SK-MEL-5 (cell line): ENCODE measurements around the gene ACKR2. TPM values are rescaled to one million over a fixed set of nuclear protein-coding genes. Genes with fewer than 3 reads are reported as not detected.
"Not testable (repeated sequence)": the region's sequence is repeated elsewhere in the genome, so short reads cannot be mapped to it uniquely, and the experiment has no call there.

Source experiments
- DNase-seq: peaks from one replicate; pipeline ENCODE4 v3.0.0-alpha.2; 2016; ENCODE audit warnings: low read depth, low spot score
- in situ Hi-C: cut with HindIII; loops from 2 replicates; pipeline ENCODE4 v1.10.0; 2016; ENCODE audit warnings: low sequenced_read_pairs, high pct_unique_total_duplicates, low pct_unique_long_range_greater_than_20kb
- total RNA-seq: library from RNA; depleted of rRNA; stranded (reverse); fragments of >200 nt; shearing (Covaris generic); gene quantifications from 2 replicates; pipeline ENCODE4 v1.2.3, GENCODE V29; 2014

The ACKR2 gene
- total RNA-seq, 1 experiment from 2014 or later: not detected

DNA sequence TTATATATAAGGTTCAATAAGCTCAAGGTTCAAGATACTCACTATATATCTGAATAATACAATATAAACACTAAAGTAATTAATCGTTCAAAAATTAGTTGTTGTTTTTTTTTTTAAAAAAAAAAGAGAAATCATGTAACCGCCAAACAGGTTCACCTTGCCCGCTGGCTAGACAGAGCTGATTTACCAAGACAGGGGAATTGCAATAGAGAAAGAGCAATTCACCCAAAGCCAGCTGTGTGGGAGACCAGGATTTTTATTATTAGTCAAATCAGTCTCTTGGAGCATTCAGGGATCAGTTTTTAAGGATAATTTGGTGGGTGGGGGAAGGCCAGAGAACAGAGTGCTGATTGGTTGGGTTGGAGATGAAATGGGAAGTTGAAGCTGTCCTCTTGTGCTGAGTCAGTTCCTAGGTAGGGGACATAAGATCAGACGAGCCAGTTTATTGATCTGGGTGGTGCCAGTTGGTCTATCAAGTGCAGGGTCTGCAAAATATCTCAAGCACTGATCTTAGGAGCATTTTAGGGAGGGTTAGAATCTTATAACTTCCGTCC, 12.8 kb upstream of the ACKR2 start:
- DNase-seq: no peak

DNA sequence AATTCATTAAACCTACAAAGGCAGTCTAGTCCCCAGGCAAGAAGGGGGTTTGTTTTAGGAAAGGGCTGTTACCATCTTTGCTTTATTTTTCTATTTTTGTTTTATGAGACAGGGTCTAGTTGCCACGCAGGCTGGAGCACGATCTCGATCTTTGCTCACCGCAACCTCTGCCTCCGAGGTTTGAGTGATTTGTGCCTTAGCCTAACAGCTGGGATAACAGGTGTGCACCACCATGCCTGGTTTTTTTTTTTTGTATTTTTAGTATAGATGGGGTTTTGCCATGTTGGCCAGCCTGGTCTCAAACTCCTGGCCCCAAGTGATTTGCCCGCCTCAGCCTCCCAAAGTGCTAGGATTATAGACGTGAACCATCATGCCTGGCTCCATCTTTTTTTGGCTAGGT, 9.9 kb upstream of the ACKR2 start:
- no peak for DNase-seq
- in situ Hi-C loops: no loop called here

More for the DNA sequence above, 12.8 kb upstream of the ACKR2 start:
- in situ Hi-C loops: no loop called here

DNA sequence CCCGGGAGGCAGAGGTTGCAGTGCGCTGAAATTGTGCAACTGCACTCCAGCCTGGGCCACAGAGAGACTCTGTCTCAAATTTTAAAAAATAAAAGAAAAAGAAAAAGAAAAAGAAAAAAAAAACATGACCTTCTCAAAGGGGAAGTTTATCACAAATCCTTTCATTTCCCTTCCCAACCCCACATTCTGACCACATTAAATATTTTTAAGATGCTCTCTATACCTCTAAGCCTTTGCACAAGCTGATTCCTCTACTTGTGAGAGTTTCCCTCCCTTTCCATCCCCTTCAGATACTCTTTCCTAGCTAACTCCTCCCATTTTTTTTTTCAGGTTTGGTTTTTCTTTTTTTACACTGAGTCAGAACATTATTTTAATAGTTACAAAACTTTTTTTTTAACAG, 9.0 kb upstream of the ACKR2 start:
- in situ Hi-C loops: no loop called here
- no peak for DNase-seq

DNA sequence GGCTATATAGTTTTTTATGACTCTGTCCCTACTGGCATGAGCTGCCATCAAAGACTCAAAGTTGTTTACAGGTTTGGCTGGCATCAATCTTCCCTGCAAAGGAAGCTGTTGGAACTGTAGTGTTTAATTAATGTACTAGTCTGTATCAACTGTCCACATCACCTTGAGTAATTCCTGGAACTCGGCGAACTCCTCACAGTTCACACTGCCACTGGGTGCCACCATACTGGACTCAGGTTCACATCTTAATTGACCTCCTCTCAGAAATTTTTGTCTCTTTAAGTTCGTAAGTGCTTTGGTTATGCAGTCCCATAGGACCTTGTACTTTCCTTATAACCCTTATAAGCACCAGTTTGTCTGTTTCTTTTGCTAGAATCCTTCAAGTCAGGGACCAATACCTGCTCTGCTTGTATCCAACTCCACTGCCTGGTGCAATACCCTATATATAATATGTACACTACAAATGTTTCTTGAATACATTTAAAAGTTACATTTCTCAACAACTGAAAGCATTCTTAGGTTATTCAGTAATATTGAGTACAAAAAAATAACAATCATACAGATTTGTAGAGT, 8.1 kb upstream of the ACKR2 start:
- no peak for DNase-seq

DNA sequence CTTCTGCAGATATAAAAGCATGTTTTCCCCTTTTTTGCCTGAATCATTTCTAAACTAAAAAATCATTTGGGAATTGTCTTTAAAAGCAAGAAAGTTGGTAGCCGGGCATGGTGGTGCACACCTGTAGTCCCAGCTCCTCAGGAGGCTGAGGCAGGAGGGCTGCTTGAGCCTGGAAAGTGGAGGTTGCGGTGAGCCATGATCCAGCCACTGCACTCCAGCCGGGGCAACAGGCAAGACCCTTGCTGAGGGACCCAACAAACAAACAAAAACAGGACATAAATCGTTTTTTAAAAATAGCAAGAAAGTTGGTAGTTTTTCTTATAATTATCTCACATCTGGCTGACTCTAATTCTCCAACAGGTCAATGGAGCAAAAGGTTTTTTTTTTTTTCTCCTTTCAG, 7.5 kb upstream of the ACKR2 start:
- in situ Hi-C loops: no loop called here
- no peak for DNase-seq

More for the DNA sequence above, 8.1 kb upstream of the ACKR2 start:
- in situ Hi-C loops: no loop called here

DNA sequence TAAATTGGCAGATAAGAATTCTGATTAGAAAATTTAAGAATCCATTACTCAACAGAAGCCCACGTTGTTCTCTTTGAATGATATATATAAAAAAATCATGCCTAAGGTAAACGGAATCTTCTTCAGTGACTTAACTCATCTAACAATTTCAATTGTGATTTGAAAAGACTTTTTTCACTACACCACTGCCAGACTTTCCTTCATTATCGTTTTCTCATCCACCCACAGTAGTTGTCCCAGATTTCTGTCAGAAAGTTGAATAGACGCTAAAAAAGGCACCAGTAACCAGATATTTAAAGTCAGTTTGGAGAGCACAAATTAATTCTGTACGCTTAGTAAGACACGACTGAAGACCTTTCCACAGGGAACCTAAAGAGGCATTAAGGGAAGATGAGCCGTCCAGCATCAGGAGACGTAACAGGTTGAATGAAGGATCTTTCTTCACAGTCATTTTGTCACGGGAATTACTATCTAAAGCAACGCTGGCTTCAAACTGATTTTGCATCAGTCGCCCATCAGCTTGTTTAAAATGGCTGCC, 6.3 kb upstream of the ACKR2 start:
- DNase-seq: no peak
- in situ Hi-C loops: no loop called here

DNA sequence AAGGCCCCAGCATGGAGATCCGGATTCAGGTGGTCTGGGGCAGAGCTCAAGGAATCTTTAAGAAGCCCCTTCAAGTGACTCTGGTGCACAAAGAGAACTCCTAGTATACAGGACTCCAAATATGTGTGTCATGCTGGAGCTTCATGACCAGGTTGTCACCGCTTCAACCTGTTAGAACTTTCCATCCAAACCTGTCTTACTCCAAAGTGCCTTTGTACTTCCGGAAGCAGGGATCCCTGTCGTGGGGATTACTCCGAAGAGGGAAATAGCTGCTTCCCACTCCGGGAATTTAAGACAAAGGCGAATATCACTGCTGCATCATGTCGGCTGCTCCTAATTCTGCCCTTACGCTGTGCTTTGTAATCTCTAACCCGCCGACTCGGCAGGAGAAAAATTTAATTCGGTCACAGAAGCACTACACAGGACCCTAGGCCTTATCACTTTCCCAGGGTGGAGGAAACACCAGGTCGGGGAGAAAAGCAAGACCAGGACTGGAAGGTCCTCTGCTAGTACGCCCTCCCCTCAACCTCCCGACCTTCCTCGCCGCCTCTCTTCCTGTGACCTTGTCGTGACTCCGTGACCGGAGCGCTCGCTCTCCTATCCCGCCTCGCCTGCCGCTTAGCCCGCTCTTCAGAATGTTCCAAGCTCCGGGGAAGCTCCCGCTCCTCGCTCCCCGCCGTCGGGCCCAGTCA, 5.7 kb upstream of the ACKR2 start:
- peak; percentile 19 for DNase-seq

DNA sequence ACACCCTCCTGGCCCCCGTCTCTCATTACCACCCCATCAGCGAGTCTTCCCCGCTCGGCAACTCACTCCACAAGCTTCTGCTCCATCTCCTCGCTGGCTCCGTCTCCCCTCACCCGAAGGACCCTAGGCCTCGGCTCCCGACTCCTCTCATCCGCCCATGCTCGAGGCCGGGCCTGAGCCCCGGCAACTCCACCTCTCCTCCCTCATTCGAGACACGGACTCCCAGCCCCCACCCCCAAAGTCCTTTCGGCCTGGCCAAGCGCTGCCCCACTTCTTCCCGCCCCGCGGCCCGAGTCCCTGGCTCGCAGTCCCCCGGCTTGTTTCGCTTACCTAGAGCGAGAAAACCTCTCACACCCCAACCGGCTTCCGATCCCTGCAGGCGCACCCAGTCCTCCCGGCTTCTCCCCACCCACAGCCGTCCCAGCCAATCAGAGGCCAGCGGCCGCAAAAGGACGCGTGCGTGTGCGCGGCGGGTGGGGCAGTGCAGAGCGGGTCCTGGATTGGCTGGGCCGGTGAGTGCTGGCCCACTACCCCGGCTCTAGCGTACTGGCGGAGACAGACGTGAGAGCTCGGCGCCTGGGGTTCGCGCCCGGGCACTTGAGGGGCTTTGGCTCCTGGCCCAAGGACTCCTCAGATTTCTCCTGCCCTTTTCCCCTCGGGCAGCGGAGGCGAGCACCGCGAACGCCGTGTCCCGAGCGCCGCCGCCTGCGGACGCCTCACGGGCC, 5.0 kb upstream of the ACKR2 start, which contains the start of gene HIGD1A:
Gene HIGD1A, minus strand, starts transcription at position 385 of the 725 bp plus-strand sequence. CDS start 10,237 bp downstream, outside the sequence.
- peak; percentile 95 for DNase-seq
- in situ Hi-C loops: no loop called here

More for the DNA sequence above, 5.7 kb upstream of the ACKR2 start:
- in situ Hi-C loops: no loop called here

DNA sequence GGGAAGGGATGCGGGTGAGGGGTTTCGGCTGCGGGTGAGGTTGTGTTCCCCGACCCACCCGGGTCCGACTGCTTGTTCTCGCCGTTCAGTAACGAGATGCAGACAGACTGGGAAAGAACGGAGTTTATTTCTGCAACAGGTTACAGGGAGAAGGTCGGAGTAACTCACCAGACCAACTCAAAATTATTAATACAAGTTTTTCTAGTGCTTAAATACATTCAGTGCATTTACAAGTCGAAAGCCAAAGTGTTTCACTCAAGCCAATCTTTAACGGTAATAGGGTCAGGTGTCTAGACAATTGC, 4.5 kb upstream of the ACKR2 start:
- DNase-seq: no peak
- in situ Hi-C loops: no loop called here

DNA sequence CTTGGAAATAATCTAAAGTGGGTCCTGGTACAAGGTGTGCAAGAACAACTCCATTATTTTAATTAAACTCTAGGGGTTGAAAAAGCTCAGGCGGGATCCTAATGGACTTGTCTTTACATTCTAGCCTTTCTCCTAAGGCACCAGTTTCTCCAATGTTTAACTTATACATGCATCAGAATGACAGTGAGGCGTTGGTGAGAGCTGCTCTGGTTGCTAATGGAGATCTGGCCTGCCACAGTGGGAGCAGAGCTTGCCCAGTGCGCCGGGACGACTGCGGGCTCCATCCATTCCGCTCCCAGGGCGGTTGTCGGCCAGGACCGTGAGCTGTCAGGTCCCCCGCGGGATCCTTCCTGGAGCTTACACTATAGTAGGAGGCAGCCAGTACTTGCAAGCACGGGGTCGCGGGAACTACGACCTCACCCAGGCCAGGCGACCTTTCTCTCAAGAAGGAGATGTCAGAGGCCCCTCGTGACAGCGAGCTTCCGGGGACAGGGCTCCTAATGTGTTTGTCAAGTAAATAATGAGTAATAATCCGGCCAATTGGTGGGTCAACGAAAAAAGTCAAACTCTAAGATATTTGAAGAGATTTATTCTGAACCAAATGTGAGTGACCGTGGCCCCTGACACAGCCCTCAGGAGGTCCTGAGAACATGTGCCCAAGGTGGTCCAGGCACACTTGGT, 4.0 kb upstream of the ACKR2 start:
- DNase-seq: no peak
- in situ Hi-C loops: no loop called here

DNA sequence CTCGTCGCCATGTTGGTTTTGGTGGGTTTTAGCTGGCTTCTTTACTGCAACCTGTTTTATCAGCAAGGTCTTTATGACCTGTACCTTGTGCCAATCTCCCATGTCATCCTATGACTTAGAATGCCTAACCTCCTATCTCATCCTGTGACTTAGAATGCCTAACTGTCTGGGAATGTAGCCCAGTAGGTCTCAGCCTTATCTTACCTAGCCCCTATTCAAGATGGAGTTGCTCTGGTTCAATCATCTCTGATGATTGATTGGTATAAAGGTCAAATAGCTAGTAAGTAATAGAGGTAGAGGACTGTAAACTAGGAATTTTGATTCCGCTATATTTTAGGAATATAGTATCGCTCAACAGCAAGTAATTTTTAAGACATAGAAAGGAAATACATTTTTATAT, 1.3 kb upstream of the ACKR2 start:
- no peak for DNase-seq
- in situ Hi-C loops: no loop called here

DNA sequence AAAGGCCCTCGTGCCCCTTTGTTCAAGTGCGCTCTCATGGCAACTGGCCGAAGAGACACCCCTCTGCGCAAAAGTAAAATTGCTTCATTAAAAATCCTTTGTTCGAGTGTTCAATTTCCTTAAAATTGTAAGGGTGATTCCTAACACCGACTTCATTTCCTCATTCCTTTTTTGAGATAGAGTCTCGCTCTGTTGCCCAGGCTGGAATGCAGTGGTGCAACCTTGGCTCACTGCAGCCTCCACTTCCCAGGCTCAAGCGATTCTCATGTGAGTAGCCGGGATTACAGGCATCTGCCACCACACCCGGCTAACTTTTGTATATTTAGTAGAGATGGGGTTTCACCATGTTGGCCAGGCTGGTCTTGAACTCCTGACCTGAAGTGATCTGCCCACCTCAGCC, 1.5 kb downstream of the ACKR2 start:
- DNase-seq, in situ Hi-C loops: not testable (repeated sequence)

DNA sequence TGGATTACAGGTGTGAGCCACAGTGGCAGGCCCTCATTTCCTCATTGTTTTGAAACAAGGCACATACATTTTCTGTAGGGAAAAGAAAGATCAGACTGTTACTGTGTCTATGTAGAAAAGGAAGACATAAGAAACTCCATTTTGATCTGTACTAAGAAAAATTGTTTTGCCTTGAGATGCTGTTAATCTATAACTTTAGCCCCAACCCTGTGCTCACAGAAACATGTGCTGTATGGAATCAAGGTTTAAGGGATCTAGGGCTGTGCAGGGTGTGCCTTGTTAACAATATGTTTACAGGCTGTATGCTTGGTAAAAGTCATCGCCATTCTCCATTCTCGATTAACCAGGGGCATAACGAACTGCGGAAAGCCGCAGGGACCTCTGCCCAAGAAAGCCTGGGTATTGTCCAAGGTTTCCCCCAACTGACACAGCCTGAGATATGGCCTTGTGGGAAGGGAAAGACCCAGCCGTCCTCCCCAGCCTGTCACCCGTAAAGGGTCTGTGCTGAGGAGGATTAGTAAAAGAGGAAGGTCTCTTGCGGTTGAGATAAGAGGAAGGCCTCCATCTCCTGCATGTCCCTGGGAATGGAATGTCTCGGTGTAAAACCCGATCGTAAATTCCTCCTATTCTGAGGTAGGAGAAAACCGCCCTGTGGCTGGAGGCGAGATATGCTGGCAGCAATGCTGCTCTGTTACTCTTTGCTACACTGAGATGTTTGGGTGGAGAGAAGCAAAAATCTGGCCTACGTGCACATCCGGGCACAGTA, 2.1 kb downstream of the ACKR2 start:
- DNase-seq, in situ Hi-C loops: not testable (repeated sequence)

DNA sequence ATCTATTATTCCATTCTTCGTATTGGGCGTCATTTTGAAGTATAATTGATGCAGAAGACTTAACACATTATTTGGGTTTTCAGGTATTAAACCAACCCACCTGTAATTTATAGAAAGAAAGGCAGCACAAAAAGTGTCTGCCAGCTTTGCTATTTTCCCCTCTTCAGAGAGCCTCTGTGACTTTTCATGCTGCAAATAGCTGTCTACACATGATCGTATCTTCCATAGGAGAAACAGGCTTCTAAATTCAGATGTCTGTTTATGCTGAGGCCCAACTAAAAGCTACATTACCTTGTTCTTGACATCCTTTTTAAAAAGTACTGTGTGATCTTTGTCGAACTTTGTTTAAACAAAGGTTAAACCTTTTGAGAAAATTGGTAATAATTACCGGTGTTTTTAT, 5.0 kb downstream of the ACKR2 start:
- DNase-seq: no peak
- in situ Hi-C loops: no loop called here

DNA sequence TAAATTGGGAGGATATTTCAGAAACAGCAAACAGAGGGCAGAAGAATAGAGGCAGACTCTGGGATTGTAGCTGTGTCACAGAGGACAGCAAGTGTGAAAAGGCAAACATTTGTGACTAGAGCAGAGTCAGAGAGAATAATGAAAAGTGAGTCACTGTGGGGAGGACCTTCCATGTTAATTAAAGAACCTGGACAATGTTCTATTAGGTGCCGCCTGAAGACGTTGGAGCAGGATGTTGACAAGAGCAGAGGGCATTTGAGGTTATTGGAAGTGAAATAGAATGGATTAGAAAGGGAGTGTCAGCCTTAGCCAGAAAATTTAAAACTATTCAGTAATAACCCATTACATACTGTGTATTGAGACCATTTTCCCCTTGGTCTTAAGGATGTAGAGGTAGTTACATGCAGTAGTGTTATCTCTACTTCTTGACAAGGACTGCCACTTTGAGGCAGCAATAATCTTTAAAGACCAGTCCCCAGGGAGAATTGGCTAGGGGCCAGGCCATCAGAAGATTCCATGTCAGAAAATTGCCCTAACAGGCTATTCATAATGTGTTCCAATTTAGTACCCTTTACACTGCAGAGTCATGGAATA, 5.8 kb downstream of the ACKR2 start:
- DNase-seq: no peak
- in situ Hi-C loops: no loop called here

DNA sequence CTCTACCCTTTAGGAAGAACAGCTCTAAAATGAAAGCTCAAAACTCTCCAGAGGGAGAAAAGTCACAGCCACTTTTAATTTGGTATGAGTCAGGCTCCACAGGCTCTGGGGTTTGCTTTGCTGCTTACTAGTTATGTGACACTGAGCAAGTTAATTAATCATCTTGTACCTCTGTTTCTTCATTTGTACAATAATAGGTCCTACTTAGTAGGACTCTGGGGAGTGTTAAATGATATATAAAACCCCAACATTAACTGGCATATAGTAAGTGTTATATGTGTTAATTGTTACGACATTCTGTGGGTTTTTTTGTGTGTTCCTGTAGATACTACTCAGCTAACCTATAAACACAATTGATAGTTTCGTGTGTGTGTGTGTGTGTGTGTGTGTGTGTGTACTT, 6.6 kb downstream of the ACKR2 start:
- no peak for DNase-seq
- in situ Hi-C loops: no loop called here
